Measurements from ENCODE around the gene CLNK. TPM values are rescaled to one million over a fixed set of nuclear protein-coding genes. Genes with fewer than 3 reads are reported as not detected.
"Not testable (repeated sequence)": the region's sequence is repeated elsewhere in the genome, so short reads cannot be mapped to it uniquely, and the experiment has no call there.

CLNK gene
- total RNA-seq, 1 donor from 2014 or later: not detected

DNA sequence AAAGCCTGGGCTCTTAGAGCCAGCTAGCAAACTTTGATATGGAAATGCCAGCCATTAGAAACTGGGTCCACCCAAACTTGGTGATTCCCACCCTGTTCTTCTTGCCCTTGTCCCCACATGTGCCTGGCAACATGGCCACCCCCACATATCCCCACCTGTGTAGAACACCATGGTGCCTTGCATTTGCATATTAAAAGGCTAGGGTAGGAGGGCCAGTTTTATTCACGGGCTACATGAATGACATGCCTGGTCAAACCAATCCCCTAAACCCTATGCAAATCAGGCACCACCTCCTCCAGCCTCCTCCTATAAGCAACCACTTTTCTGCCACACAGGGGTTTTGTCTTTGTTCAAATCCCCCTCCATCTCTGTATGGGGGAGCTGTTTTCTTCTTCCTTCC, 104.9 kb downstream of the CLNK start:
- Mint-ChIP-seq H3K27ac (ENCODE audit: unreplicated experiment) (no peak overlapping the region), H3K4me3 (ENCODE audit: unreplicated experiment) (no peak overlapping the region), H3K9me3 (ENCODE audit: low read depth) (no peaks in the 10 kb centered on the region), H3K27me3 (ENCODE audit: low read depth) (peaks cover 33% of the 10 kb centered on the region), H3K4me1 (ENCODE audit: low read depth) (peaks cover 13% of the 10 kb centered on the region), H3K36me3 (ENCODE audit: low read depth) (no peaks in the 10 kb centered on the region)
- DNase-seq (ENCODE audit: low spot score): no peak
- TF ChIP-seq, protein P1, sequence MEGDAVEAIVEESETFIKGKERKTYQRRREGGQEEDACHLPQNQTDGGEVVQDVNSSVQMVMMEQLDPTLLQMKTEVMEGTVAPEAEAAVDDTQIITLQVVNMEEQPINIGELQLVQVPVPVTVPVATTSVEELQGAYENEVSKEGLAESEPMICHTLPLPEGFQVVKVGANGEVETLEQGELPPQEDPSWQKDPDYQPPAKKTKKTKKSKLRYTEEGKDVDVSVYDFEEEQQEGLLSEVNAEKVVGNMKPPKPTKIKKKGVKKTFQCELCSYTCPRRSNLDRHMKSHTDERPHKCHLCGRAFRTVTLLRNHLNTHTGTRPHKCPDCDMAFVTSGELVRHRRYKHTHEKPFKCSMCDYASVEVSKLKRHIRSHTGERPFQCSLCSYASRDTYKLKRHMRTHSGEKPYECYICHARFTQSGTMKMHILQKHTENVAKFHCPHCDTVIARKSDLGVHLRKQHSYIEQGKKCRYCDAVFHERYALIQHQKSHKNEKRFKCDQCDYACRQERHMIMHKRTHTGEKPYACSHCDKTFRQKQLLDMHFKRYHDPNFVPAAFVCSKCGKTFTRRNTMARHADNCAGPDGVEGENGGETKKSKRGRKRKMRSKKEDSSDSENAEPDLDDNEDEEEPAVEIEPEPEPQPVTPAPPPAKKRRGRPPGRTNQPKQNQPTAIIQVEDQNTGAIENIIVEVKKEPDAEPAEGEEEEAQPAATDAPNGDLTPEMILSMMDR (IDR thresholded peaks at IDR 0.05): no peak

DNA sequence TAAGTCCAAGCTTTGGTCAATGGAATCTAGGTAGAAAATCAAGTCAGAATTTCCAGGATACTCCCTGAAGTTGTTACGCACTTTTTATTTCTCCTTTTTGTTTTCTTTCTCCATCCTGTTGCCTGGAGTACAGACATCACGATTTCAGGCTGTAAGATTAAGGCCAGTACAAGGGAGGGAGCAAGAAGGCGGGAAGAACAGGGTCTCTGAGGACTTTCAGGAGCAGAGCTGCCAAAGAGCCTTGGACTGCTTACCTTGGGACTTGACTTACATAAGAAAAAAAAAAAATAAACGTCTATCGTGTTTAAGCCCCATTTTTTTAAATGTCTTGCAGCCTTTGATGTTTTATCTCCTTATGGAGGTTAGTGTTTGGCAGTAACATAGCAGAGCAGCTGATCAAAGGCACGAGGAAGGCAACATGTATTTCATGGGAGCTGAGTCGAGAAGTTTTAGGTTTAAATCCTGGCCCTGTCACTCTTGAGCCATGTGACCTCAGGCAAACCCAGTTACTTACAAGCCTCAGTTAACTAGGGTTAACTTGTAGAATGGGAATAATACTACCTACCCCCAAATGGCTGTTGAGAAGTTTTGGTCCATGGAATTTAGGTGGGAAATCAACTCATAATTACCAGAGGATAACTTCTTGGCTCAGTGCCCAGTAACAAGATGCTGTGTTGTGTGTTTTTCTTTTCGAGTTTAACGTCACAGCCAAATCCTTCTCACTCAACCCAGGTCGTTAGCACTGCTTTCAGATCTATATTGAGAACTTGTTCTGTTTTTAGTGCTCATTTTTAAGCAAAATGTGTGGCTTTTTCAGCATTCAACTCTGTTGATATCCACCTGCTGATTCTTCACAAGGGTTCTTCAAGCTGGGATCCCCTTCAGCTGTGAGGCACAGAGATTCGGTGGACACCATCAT, 106.8 kb downstream of the CLNK start:
- DNase-seq (ENCODE audit: low spot score): no peak
- H3K4me3 Mint-ChIP-seq (ENCODE audit: unreplicated experiment): no peak overlapping the region
- no peak overlapping the region for H3K27ac Mint-ChIP-seq (ENCODE audit: unreplicated experiment)
- TF ChIP-seq, protein P1 (IDR thresholded peaks at IDR 0.05): no peak
- H3K9me3 Mint-ChIP-seq (ENCODE audit: low read depth): no peaks in the 10 kb centered on the region
- peaks cover 47% of the 10 kb centered on the region for H3K27me3 Mint-ChIP-seq (ENCODE audit: low read depth)
- no peaks in the 10 kb centered on the region for H3K36me3 Mint-ChIP-seq (ENCODE audit: low read depth)
- H3K4me1 Mint-ChIP-seq (ENCODE audit: low read depth): no peaks in the 10 kb centered on the region

DNA sequence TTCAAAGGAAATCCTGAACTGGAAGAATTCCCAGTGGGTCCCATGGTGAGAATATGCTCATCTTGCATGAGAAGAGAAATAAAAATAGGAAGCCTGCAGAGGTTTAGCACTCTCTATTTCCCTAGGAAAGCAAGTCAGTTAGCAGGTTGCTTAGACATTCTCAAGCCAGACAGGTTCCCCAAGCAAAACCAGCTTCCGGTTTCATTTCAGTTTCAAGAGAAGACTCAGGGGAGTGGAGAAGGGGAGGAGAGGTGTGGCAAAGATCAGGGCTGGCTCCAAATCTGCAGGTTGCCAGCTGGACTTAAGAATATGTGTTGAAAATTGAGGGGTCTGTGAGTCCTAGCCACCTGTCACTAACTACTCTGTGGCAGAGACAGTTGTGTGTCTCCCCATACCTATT, 107.5 kb downstream of the CLNK start:
- TF ChIP-seq, protein P1 (IDR thresholded peaks at IDR 0.05): no peak
- peaks cover 49% of the 10 kb centered on the region for H3K27me3 Mint-ChIP-seq (ENCODE audit: low read depth)
- no peak for DNase-seq (ENCODE audit: low spot score)
- no peaks in the 10 kb centered on the region for H3K9me3 Mint-ChIP-seq (ENCODE audit: low read depth)
- no peaks in the 10 kb centered on the region for H3K36me3 Mint-ChIP-seq (ENCODE audit: low read depth)
- no peaks in the 10 kb centered on the region for H3K4me1 Mint-ChIP-seq (ENCODE audit: low read depth)
- H3K4me3 Mint-ChIP-seq (ENCODE audit: unreplicated experiment): no peak overlapping the region
- H3K27ac Mint-ChIP-seq (ENCODE audit: unreplicated experiment): no peak overlapping the region

DNA sequence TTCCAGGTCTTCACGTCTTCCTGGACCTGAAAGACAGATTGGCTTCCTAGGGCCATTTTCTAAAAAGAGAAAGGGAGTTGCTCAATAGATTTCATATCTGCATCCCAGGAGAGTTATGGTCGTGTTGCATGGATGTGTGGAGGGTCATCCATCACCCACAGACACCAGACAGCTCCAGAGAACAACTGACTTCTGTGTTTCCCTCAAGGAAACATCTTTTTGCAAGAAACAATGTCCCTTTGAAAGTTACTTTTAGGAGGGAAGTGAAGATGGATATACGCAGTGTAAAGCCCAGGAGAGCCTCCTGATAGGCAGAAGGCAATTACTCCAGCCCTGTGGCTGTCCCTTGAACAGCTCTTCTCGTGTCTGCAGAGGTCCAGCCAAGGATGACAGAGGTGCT, 108.3 kb downstream of the CLNK start:
- H3K27me3 Mint-ChIP-seq (ENCODE audit: low read depth): peaks cover 49% of the 10 kb centered on the region
- DNase-seq (ENCODE audit: low spot score): no peak
- no peak overlapping the region for H3K27ac Mint-ChIP-seq (ENCODE audit: unreplicated experiment)
- no peaks in the 10 kb centered on the region for H3K36me3 Mint-ChIP-seq (ENCODE audit: low read depth)
- H3K4me3 Mint-ChIP-seq (ENCODE audit: unreplicated experiment): no peak overlapping the region
- H3K4me1 Mint-ChIP-seq (ENCODE audit: low read depth): no peaks in the 10 kb centered on the region
- no peaks in the 10 kb centered on the region for H3K9me3 Mint-ChIP-seq (ENCODE audit: low read depth)
- TF ChIP-seq, protein P1 (IDR thresholded peaks at IDR 0.05): no peak

DNA sequence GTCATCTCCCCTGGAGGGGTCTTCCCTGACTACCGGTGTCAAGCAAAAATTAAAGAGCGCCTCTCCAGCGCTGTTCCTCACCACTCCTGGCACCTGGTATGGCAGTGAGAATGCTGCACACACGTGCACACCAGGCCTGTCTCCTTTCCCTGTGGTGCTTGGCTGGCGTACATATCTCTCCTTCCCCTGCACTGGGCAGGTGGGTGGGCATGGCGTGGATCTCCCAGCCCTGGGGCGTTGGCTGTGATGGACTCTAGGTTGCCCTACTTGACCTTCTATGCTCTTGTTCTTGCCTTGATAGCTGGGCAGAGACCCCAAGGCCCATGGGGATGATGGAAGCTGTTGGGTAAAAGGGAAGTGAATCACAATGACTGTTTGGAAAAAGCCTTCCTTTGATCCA, 109.2 kb downstream of the CLNK start:
- H3K27ac Mint-ChIP-seq (ENCODE audit: unreplicated experiment): no peak overlapping the region
- H3K9me3 Mint-ChIP-seq (ENCODE audit: low read depth): no peaks in the 10 kb centered on the region
- H3K4me3 Mint-ChIP-seq (ENCODE audit: unreplicated experiment): no peak overlapping the region
- H3K4me1 Mint-ChIP-seq (ENCODE audit: low read depth): no peaks in the 10 kb centered on the region
- DNase-seq (ENCODE audit: low spot score): no peak
- peaks cover 49% of the 10 kb centered on the region for H3K27me3 Mint-ChIP-seq (ENCODE audit: low read depth)
- H3K36me3 Mint-ChIP-seq (ENCODE audit: low read depth): no peaks in the 10 kb centered on the region
- TF ChIP-seq, protein P1 (IDR thresholded peaks at IDR 0.05): no peak

- H3K4me3 Mint-ChIP-seq (ENCODE audit: unreplicated experiment); H3K9me3 Mint-ChIP-seq (ENCODE audit: low read depth); H3K27ac Mint-ChIP-seq (ENCODE audit: unreplicated experiment); H3K36me3 Mint-ChIP-seq (ENCODE audit: low read depth); H3K4me1 Mint-ChIP-seq (ENCODE audit: low read depth); DNase-seq (ENCODE audit: low spot score): not testable (repeated sequence)
- peaks cover 47% of the 10 kb centered on the region for H3K27me3 Mint-ChIP-seq (ENCODE audit: low read depth)
Measured at GRCh38 chr4:10574553-10574952, 110.0 kb downstream of the CLNK start.
